Activated T-cell treated with anti-CD3 and anti-CD28 coated beads for 1 hour (primary cell): ENCODE data around the gene PTPDC1.
A peak's percentile ranks its signal among the peaks of the same experiment; 100 is the strongest.

ENCODE experiments used
- DNase-seq: peaks from one replicate; pipeline ENCODE4 v3.0.0-alpha.2; 2020; ENCODE audit warnings: low read depth

The PTPDC1 gene

GRCh38 chr9:94084314-94084713 lies at the start of gene PTPDC1:
Gene PTPDC1, plus strand, starts transcription at chr9:94084464. Its CDS starts 67 bp downstream, at chr9:94084531.
- DNase-seq = no peak

DNA sequence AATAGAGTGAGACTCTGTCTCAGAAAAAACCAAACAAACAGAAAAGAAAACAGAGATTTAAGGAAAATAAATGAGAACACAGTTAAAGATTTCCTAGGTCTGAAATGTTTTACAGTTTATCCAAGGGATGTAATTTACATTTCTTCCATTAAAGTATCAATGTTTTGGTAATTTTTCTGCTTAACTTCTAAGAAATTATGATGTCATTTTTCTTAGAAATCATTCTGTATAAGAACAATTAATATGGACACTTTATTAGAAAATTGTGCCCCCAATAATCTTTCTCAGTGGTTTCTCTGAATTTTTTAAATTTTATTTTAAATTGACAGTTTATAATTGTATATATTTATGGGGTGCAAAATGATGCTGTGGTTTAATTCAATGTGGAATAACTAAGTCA lies 49.8 kb upstream of the PTPDC1 start:
- no peak for DNase-seq

GRCh38 chr9:94039786-94040185 lies 44.5 kb upstream of the PTPDC1 start:
- DNase-seq = no peak

DNA sequence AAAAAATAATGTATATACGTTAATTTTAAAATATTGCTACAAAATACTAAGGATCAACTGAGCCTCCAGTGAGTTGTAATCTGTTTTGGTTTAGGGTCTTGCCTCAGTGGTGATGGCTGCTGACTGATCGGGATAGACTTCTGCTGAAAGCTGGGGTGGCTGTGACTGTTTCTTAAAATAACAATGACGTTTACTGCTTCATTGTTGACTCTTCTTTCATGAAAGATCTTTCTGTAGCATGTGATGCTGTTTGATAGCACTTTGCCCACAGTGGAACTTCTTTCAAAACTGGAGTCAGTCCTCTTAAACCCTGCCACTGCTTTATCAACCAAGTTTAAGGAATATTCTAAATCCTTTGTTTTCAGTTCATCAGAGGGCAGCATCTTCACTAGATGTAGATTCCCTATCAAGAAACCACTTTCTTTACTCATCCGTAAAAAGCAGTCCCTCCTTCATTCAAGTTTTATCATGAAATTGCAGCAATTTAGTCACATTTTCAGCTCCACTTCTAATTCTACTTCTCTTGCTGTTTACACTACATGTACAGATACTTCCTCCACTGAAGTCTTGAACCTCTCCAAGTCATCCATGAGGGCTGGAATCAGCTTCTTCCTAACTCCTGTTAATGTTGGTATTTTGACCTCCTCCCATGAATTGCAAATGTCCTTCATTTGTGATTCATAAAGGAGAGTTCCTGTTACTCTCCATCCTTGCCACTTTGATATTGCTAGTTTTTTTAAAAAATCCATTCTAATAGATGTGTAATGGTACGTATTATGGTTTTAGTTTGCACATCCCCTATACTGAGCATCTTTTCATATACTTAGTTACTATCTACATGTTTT lies 41.5 kb upstream of the PTPDC1 start:
- no peak for DNase-seq

DNA sequence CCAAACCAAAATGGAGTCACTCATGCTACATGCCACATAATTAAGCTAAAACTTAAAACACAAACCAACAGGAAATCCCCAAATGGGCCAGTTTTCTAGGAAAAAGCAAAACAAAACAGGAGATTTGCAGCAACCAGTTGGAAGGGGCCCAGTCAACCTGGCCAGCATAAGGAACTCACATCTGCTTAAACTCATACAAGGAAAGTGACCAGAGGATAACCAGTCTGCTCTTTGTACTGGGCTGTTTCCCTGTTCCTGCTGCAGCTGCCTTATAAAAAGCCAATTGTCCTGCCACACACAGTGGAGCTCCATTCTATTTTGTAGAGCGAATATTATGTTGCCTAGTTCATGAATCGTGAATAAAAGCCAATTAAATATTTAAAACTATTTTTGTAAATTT lies 29.5 kb upstream of the PTPDC1 start:
- no peak for DNase-seq

GRCh38 chr9:94056442-94056974 lies 27.8 kb upstream of the PTPDC1 start:
- DNase-seq = no peak

DNA sequence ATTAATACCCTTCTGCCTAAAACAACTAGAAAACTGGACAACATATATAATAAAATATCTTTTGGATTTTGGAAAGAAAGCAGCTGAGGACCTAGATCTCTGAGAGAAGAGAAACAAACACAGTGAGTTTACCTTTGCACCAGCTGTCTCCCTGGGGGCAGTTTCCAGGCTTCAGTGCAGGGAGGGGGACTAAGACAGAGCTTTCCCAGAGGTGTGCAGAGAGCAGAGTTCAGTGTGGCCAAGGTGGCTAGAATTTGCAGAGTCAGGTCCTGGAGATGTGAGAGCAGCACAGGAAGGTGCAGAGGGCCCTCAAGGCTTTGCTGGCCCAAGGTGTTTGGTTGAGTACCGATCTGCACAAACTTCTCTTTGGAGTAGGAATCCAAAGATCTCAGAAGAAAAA lies 26.3 kb upstream of the PTPDC1 start:
- DNase-seq = no peak

- no peak for DNase-seq
Measured at GRCh38 chr9:94061864-94062263, 22.4 kb upstream of the PTPDC1 start.

DNA sequence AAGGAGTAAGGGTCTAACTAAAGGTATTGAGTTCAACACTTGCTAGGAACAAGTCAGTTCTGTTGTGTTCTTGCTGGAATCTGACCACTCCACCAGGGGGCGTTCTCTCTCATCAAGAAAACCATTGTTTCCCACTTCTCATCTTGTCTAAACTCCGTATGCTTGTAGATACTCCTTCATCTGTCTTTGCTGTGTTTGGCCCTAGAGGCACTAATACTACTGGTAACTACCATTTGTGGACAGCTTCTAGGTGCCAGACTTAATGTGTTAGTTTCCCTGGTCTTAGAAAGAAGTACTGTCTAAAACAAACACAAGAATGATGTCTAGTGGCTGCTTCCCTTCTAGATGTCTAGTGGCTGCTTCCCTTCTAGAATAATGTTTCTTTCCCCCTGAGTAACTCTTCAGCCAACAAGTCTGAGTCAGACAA lies 18.7 kb upstream of the PTPDC1 start:
- DNase-seq = peak; percentile 72

DNA sequence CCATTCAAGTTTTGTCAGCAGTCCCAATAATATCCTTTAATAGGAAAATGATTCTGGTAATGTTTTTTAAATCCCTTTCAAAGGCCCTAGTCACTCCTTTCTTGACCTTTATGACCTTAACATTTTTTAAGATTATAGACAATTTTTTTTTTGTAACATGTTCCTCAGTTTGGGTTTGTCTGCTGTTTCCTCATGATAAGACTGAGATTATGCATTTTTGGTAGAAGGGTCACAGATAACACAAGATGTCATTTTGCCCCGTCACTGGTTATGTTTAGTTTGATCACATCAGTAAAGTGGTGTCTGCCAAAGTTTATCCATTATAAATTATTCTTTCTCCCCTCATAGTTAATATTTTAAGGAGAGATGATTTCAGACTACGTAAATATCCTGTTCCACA lies 16.0 kb upstream of the PTPDC1 start:
- no peak for DNase-seq

DNA sequence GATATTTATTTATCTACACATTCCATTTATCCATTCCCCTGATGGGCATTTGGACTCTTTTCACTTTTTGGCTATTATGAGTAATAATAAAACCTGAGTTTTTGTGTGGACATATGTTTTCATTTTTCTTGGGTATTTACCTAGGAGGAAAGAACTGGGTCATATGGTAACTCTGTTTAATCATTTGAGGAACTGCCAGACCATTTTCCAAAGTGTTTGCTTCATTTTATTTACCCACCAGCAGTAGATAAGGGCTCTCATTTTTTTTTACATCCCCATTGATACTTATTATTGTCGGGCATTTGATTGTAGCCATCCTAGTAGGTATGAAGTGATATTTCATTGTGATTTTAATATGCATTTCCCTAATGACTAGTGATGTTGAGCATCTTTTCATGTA lies 7.7 kb upstream of the PTPDC1 start:
- no peak for DNase-seq

DNA sequence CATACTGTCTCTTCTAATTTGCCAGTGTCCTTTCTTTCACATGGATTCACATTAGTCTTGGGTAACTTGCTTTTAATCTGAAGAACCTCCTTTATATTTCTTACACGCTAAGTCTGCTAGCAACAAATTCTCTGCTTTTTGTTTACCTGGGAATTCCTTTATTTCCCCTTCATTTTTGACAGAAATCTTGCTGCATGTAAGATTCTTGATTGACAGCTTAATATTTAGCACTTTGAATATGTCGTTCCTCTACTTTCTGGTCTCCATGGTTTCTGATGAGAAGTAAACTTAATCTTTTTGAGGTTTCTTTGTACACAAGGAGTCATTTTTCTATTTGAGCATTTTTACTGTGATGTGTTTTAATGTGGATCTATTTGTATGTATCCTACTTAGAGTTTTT lies 6.2 kb upstream of the PTPDC1 start:
- DNase-seq = no peak

DNA sequence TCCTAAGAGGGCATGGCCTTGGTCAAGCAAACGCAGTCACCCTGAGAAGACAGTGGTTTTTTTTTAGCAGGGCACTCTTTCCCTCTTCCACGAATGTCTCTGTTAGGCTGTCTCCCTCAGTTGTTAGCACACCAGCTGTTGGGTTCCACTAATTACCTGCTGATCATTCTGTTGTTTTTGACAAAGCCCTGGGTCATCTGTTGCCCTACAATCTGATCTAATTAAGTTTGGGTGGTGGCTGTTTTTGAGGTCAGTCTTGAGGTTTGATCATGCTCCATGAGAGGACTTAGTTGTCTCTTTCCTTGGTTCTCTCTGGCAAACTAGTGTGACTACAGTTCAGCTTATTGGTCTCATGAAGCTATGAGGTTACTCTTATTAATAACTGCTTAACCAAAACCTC lies 5.0 kb upstream of the PTPDC1 start:
- no peak for DNase-seq

- DNase-seq = no peak
Measured at GRCh38 chr9:94080249-94080648, 4.0 kb upstream of the PTPDC1 start.

DNA sequence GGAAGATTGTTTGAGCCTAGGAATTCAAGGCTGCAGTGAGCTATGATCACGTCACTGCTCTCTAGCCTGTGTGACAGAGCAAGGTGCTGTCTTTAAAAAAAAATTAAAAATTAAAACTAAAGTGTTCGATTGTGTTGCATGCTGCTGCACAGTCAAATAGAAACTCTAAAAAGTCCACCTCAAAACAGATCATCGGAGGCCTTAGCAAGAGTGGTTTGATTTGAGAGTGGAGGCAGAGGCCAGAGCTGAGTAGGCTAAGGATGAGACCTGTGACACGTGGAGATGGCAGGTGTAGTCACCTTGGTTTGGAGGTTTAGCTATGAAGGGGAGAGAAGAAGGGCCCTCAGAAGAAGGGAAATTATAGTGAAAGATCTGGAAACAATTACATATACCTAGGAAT lies 2.8 kb upstream of the PTPDC1 start:
- DNase-seq = no peak

DNA sequence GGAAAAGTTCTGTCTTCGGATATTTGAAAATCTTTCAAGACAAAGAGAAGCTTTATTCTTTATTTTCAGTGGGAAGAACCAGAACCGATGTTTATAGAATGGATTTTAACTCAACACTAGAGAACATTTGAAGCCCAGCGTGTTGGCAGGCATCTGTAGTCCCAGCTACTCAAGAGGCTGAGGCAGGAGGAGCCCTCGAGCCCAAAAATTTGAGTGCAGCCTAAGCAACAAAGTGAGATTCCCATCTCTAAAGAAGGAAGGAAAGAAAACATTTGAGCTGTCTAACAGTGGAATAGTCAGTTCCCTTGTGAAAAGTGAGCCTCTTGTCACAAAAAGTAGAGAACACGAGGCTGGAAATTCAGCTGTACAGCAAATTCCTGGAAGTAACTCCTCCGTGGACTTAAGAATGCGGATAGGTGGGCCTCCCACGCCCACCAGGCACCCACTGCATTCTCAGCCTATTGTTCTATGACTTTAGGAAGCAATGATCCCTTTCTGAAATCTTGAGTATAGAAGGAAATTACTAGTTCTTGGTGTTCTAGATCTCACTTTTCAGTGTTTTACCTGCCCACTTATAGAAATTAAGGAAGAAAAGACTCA lies 2.3 kb upstream of the PTPDC1 start:
- no peak for DNase-seq

- no peak for DNase-seq
Measured at GRCh38 chr9:94082553-94082952, 1.7 kb upstream of the PTPDC1 start.

GRCh38 chr9:94082956-94083355 lies 1.3 kb upstream of the PTPDC1 start:
- no peak for DNase-seq

- no peak for DNase-seq
Measured at GRCh38 chr9:94083384-94083783, 880 bp upstream of the PTPDC1 start.

- no peak for DNase-seq
Measured at GRCh38 chr9:94085062-94085639, 887 bp downstream of the PTPDC1 start.

DNA sequence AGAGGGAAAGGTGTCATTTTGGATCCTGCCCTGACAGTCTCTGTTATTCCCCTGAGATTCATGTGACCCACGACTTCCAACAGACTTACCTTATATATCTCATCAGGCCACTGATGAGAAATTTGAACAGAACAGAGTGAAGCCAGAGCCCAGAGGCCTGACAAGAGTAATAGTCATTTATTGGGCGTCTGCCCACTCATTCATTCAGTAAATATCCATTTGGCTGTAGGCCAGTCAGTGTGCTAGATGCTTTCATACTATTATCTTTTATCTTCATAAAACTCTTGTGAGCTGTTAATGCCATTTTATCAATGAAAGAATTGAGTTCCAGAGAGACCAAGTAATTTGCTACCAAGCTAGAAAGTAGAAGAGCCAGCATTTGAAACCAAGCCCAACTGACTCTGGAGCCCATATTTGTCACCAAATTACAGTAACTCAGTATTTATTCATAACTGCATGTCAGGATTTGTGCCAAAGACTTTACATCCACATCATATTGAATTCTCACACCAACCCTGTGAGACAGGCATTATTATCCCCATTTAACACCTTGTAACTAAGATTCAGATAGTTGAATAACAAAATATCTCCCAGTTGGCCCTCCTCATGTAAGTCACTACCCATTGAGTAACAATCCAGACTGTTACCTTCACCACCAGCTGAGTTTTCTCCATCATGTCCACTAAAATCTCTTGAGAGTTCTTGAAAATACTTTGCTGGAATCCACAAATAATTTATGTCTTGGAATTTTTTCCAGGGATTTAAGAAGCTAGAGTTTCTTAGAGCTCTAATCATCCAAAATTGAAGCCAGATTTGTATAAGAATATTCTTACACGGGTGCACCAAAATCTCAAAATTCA lies 2.5 kb downstream of the PTPDC1 start:
- no peak for DNase-seq
